ENCODE data around the gene SNCAIP. TPM values are rescaled to one million over a fixed set of nuclear protein-coding genes. Genes with fewer than 3 reads are reported as not detected.

SNCAIP gene
- total and polyA plus RNA-seq, 9 of the 15 experiments (the other 6 are each of a cell fraction or from before 2014, with no cell fraction given), result 0.04 TPM; not detected in 8

DNA sequence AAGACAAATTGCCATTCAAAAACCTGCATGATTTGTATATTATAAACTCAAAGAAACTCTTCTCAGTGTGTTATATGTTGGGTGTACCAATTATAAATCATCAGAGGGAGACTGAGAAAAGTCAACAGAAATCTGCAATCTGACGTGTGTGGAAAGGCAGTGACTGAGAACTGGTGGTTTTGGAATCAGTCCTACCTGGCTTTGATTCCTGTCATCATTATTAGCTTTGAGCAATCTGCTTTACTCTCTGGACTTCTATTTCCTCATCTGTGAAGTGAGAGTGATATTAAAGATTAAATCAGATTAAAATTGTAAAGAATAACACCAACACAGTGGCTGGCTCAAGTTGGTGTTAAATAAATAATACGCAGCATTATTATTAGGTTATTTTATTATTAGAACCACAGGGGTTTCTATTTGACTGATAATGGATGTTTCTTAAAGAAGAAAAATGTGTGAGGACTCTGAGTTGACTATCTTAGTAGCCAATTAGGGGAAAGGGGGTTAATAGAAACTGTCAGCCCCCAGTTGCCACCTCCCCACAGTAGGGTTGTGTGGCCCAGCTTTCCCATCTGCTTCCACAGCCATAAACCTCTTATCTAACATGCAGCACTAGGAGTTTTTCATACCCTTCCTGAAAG lies 59.6 kb downstream of the SNCAIP start:
- TF ChIP-seq ESRRA (IDR thresholded peaks at IDR 0.05; ENCODE audit: borderline replicate concordance, low read depth) (no peak), RFX1 (IDR thresholded peaks at IDR 0.05) (no peak), E2F4 (CRISPR knock-in tag; IDR thresholded peaks at IDR 0.05; ENCODE audit: low read depth) (no peak), ZFP30 (CRISPR knock-in tag; IDR thresholded peaks at IDR 0.05; ENCODE audit: borderline replicate concordance) (no peak), PTBP1 (IDR thresholded peaks at IDR 0.05; ENCODE audit: low read depth, low read length) (no peak), ZNF133 (CRISPR knock-in tag; IDR thresholded peaks at IDR 0.05) (no peak), ZSCAN29 (IDR thresholded peaks at IDR 0.05) (no peak)
- TF ChIP-seq, protein P1, sequence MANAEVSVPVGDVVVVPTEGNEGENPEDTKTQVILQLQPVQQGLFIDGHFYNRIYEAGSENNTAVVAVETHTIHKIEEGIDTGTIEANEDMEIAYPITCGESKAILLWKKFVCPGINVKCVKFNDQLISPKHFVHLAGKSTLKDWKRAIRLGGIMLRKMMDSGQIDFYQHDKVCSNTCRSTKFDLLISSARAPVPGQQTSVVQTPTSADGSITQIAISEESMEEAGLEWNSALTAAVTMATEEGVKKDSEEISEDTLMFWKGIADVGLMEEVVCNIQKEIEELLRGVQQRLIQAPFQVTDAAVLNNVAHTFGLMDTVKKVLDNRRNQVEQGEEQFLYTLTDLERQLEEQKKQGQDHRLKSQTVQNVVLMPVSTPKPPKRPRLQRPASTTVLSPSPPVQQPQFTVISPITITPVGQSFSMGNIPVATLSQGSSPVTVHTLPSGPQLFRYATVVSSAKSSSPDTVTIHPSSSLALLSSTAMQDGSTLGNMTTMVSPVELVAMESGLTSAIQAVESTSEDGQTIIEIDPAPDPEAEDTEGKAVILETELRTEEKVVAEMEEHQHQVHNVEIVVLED (CRISPR knock-in tag; IDR thresholded peaks at IDR 0.05), result no peak
- TF ChIP-seq, protein P2, sequence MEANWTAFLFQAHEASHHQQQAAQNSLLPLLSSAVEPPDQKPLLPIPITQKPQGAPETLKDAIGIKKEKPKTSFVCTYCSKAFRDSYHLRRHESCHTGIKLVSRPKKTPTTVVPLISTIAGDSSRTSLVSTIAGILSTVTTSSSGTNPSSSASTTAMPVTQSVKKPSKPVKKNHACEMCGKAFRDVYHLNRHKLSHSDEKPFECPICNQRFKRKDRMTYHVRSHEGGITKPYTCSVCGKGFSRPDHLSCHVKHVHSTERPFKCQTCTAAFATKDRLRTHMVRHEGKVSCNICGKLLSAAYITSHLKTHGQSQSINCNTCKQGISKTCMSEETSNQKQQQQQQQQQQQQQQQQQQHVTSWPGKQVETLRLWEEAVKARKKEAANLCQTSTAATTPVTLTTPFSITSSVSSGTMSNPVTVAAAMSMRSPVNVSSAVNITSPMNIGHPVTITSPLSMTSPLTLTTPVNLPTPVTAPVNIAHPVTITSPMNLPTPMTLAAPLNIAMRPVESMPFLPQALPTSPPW (CRISPR knock-in tag; IDR thresholded peaks at IDR 0.05), result no peak
- TF ChIP-seq, protein P3, sequence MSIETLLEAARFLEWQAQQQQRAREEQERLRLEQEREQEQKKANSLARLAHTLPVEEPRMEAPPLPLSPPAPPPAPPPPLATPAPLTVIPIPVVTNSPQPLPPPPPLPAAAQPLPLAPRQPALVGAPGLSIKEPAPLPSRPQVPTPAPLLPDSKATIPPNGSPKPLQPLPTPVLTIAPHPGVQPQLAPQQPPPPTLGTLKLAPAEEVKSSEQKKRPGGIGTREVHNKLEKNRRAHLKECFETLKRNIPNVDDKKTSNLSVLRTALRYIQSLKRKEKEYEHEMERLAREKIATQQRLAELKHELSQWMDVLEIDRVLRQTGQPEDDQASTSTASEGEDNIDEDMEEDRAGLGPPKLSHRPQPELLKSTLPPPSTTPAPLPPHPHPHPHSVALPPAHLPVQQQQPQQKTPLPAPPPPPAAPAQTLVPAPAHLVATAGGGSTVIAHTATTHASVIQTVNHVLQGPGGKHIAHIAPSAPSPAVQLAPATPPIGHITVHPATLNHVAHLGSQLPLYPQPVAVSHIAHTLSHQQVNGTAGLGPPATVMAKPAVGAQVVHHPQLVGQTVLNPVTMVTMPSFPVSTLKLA (conservative IDR thresholded peaks at IDR 0.05), result no peak
- FAIRE-seq, result no peak

More for the DNA sequence above, 59.6 kb downstream of the SNCAIP start:
- no peaks in the 10 kb centered on the region for H3K27me3 ChIP-seq (ENCODE audit: control insufficient read depth in 2 of 2, insufficient read depth in 2 of 2, low read length in 2 of 2)
- DNase-seq (ENCODE audit: extremely low read depth in 1 of 4, low spot score in 3 of 4), result no peak
- no peak overlapping the region for H2AFZ ChIP-seq (ENCODE audit: low read depth, low read length)
- CTCF ChIA-PET (ENCODE audit: low intra/inter-chr PET ratio), result no interaction called here
- no peak overlapping the region for H3K4me3 ChIP-seq
- no peaks in the 10 kb centered on the region for H3K79me2 ChIP-seq (ENCODE audit: control insufficient read depth, insufficient read depth, low read length)
- no peaks in the 10 kb centered on the region for H3K9me1 ChIP-seq (ENCODE audit: control insufficient read depth, insufficient read depth, low read length)
- H3K4me1 ChIP-seq (replicated peaks in 1 of 2; ENCODE audit: control insufficient read depth in 2 of 2, insufficient read depth in 2 of 2, low read length in 2 of 2), result no peaks in the 10 kb centered on the region
- H3K36me3 ChIP-seq (ENCODE audit: control insufficient read depth, insufficient read depth, low read length), result no peaks in the 10 kb centered on the region
- no TSS peak for BruUV-seq (replicated peaks)
- H4K20me1 ChIP-seq (replicated peaks; ENCODE audit: control insufficient read depth, insufficient read depth, low read length), result no peaks in the 10 kb centered on the region
- no peak overlapping the region for H3K27ac ChIP-seq (ENCODE audit: extremely low read depth, low read depth, low read length)
- no peak for ATAC-seq
- intact Hi-C loops (cut with micrococcal nuclease) (no loop called here), in situ Hi-C loops (cut with MboI) (no loop called here)
- H3K9ac ChIP-seq (ENCODE audit: insufficient read depth in 1 of 2, low read depth in 2 of 2, low read length in 2 of 2), result no peak overlapping the region
- WGBS (ENCODE audit: insufficient coverage, low coverage, missing lambda C conversion rate), result 0% methylated on average over 2 of the region's 2 CpGs
- H3K9me3 ChIP-seq (replicated peaks; ENCODE audit: control insufficient read depth, insufficient read depth, low read depth, low read length), result no peaks in the 10 kb centered on the region
- POLR2A ChIA-PET, result interaction anchor here (0.6 kb wide), 2 partner anchors 13 to 621 kb away, joined by 3 to 4 read pairs; no protein-coding TSS in a partner anchor
- H3K4me2 ChIP-seq (ENCODE audit: insufficient read depth, low read length), result no peak overlapping the region
